SH-SY5Y (cell line): ENCODE measurements around the gene ATRNL1.

Experiments
- GATA2 ChIP-seq: IDR thresholded peaks from 2 replicates; pipeline ENCODE4 v1.6.1; 2011; ENCODE audit warnings: mild to moderate bottlenecking, low read depth, low read length
- GATA3 ChIP-seq: IDR thresholded peaks from 2 replicates; pipeline ENCODE4 v1.6.1; 2011; ENCODE audit warnings: low read depth, mild to moderate bottlenecking, low read length, moderate library complexity

DNA sequence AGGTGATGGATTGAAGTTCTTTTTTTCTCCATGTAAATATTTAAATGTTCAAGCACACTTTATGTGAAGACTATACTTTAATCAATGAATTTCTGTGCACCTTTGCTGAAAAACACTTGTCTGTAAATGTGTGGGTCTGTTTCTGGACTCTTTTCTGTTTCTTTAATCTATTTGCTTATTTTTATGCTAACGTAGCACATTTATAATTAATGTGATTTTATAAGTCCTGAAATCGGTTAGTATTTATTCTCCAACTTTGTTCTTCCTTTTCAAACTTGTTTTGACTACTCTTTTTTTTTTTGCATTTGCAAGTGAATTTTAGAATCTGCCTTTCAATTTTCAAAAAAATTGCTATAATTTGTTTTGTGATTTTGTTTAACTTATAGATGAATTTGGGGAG lies 334.4 kb downstream of the ATRNL1 start:
- TF ChIP-seq GATA3 (no peak), GATA2 (no peak)
